Activated naive CD4-positive, alpha-beta T cell treated with Interleukin-2 at 50 U/mL for 16 hours (primary cell): ENCODE results near the gene PIK3R3.

Source experiments
- DNase-seq: peaks from one replicate; pipeline ENCODE4 v3.0.0-alpha.2; 2020

The PIK3R3 gene

GRCh38 chr1:46132529-46133180, at the start of gene PIK3R3:
PIK3R3 (minus strand) TSS chr1:46132629; CDS start chr1:46131952, 677 bp downstream.
- peak; percentile 93 for DNase-seq

GRCh38 chr1:46181343-46182260, 49.2 kb upstream of the PIK3R3 start:
- no peak for DNase-seq

GRCh38 chr1:46180082-46180616, 47.7 kb upstream of the PIK3R3 start:
- DNase-seq = no peak

- peak; percentile 63 for DNase-seq
Measured at GRCh38 chr1:46179138-46180081, 47.0 kb upstream of the PIK3R3 start.

- no peak for DNase-seq
Measured at GRCh38 chr1:46176211-46176865, 43.9 kb upstream of the PIK3R3 start, which contains the start of gene P3R3URF. P3R3URF (minus strand) TSS chr1:46176488; CDS start chr1:46176471, 17 bp downstream.

- DNase-seq = no peak
Measured at GRCh38 chr1:46175243-46175642, 42.8 kb upstream of the PIK3R3 start.

GRCh38 chr1:46174448-46175231, 42.2 kb upstream of the PIK3R3 start, which contains the start of gene TSPAN1:
TSPAN1 (plus strand) TSS chr1:46175087; CDS start chr1:46181108, 6,021 bp downstream.
- DNase-seq = no peak

GRCh38 chr1:46173361-46173856, 41.0 kb upstream of the PIK3R3 start:
- no peak for DNase-seq

GRCh38 chr1:46172321-46172720, 39.9 kb upstream of the PIK3R3 start:
- DNase-seq = no peak

GRCh38 chr1:46171871-46172270, 39.4 kb upstream of the PIK3R3 start:
- no peak for DNase-seq

GRCh38 chr1:46171351-46171750, 38.9 kb upstream of the PIK3R3 start:
- no peak for DNase-seq

- no peak for DNase-seq
Measured at GRCh38 chr1:46169811-46170454, 37.5 kb upstream of the PIK3R3 start.

- no peak for DNase-seq
Measured at GRCh38 chr1:46168477-46168876, 36.0 kb upstream of the PIK3R3 start.

- DNase-seq = peak; percentile 41
Measured at GRCh38 chr1:46166521-46167462, 34.4 kb upstream of the PIK3R3 start.

- no peak for DNase-seq
Measured at GRCh38 chr1:46160212-46160611, 27.8 kb upstream of the PIK3R3 start.

- no peak for DNase-seq
Measured at GRCh38 chr1:46159516-46159915, 27.1 kb upstream of the PIK3R3 start.

GRCh38 chr1:46158312-46159281, 26.2 kb upstream of the PIK3R3 start:
- DNase-seq = no peak

- DNase-seq = no peak
Measured at GRCh38 chr1:46157916-46158311, 25.5 kb upstream of the PIK3R3 start.
